CD4-positive, alpha-beta T cell treated with Interferon gamma for 1 hour (primary cell): Measurements from ENCODE around the gene SURF2.

ENCODE experiments used
- DNase-seq: peaks from one replicate; pipeline ENCODE4 v3.0.0-alpha.2; 2020

Gene SURF2

DNA sequence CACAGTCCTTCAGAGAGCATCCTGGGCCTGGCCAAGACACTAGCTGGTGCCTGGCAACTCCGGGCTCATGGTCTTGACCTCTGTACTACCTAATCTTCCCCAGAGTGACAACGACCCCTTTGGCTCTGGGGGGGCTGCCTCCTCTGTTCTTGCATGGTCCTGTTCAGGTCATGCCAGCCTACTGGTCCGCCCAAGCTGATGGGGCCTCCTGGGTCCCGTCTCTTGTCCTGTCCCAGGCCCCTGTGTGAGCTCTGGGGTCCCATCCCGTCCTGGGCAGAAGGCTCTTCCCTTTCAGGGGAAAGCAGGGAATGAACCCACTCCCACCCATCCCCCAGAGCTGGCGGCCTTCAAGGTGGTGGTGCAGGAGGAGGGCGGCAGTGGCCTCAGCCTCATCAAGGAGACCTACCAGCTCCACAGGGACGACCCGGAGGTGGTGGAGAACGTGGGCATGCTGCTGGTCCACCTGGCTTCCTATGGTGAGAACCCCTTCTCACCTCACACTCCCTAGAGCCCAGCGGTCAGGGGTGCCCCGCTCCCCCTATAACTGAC is 48.2 kb downstream of the SURF2 start:
- no peak for DNase-seq

DNA sequence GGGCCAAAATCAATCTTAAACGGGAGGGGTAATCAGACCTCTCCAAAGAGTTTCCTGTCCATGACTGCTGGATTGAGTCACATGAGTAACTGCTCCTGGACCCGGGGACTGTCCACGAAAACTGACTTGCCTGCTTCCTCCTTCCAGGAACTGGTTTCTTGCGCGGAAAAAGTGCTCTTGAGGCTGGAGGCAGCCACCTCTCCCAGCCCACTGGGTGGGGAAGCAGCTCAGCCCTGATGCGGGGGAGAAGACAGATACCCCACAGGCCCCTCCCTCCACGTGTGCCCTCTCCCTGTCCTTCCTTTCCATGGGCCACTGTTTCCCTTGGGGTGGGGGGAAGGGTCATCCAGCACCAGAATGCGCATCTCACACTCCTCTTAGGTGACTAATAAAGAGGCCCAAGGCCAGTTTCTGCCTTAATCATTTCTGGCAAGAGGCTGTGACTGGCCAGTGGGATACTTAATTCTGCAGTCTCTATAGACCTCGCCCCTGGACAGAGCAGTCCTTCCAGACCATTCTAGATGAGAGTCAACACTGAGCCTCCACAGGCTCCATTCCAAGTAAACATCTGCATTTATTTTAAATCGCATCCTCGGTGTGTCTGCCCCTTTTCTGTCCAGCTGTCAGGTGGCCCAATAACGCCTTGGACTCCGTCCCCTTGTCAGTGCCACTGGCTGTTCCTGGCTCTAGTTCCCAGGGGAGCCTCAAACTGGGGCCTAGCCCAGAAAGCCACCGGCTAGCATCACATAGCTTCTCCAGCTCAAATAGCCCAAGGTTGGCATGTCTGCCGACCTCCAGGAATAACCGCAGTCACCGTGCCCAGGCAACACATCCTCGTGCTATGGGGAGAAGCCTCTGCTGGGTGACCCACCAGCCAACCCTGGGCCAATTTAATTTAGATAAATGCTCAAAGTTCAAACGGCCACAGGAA is 49.4 kb downstream of the SURF2 start:
- DNase-seq: no peak

DNA sequence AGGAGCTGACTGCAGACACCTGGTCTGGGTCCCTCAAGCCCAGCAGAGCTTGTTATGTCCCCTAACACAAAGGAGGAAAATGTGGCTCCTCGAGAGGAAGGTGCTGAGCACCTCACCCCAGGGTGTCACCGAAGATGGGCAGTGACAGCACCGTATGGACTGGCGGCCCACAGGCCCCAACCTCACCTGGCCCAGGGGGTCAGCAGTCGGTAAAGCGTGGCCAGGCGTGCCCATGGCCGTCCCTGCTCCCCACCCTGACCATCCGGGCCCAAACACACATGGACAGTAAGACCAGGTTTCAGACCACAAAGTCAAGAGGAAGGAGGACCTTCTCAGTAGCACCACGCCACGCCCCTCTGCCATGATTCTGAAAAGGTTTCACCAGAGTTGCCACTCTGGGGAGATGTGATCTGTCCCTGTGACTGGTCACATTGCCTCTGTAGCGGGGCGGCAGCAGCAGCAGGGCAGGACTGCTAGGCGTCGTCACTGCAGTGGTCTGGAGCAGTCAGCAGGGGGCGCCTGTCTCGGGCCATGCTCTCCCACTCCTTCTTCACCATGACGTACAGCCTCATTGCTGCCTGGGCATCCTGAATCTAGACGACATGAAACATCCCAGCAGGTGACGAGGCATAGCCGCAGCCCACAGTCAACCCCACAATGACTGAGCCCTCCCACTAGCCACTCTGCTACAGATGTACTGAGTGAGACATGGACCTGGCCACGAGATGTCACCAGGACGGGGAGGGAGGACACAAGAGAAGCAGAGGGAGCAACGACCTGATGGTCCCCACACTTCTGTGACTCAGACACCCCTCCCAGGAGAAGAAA is 50.3 kb downstream of the SURF2 start:
- DNase-seq: peak; percentile 78

DNA sequence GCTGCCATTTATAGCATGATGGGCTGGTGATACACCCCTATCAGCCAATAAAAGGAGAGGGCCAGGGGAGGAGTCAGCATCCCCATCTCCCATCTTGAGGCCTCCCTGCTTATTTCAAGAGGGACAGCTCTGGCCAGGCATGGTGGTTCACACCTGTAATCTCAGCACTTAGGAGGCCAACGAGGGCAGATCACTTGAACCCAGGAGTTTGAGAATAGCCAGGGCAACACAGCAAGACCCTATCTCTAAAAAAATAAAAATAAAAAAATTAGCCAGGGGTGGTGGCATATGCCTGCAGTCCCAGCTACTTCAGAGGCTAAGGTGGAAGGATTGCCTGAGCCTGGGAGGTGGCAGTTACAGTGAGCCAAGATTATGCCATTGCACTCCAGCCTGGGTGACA is 51.7 kb downstream of the SURF2 start:
- no peak for DNase-seq
